Fibroblast of upper back skin (primary cell): ENCODE measurements around the gene ADGRG4.
"Not testable (repeated sequence)": the region's sequence is repeated elsewhere in the genome, so short reads cannot be mapped to it uniquely, and the experiment has no call there.

Experiments
- DNase-seq: peaks from one replicate; pipeline ENCODE4 v3.0.0-alpha.2; 2013

ADGRG4 gene, protein sequence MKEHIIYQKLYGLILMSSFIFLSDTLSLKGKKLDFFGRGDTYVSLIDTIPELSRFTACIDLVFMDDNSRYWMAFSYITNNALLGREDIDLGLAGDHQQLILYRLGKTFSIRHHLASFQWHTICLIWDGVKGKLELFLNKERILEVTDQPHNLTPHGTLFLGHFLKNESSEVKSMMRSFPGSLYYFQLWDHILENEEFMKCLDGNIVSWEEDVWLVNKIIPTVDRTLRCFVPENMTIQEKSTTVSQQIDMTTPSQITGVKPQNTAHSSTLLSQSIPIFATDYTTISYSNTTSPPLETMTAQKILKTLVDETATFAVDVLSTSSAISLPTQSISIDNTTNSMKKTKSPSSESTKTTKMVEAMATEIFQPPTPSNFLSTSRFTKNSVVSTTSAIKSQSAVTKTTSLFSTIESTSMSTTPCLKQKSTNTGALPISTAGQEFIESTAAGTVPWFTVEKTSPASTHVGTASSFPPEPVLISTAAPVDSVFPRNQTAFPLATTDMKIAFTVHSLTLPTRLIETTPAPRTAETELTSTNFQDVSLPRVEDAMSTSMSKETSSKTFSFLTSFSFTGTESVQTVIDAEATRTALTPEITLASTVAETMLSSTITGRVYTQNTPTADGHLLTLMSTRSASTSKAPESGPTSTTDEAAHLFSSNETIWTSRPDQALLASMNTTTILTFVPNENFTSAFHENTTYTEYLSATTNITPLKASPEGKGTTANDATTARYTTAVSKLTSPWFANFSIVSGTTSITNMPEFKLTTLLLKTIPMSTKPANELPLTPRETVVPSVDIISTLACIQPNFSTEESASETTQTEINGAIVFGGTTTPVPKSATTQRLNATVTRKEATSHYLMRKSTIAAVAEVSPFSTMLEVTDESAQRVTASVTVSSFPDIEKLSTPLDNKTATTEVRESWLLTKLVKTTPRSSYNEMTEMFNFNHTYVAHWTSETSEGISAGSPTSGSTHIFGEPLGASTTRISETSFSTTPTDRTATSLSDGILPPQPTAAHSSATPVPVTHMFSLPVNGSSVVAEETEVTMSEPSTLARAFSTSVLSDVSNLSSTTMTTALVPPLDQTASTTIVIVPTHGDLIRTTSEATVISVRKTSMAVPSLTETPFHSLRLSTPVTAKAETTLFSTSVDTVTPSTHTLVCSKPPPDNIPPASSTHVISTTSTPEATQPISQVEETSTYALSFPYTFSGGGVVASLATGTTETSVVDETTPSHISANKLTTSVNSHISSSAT (N-terminal part only)

DNA sequence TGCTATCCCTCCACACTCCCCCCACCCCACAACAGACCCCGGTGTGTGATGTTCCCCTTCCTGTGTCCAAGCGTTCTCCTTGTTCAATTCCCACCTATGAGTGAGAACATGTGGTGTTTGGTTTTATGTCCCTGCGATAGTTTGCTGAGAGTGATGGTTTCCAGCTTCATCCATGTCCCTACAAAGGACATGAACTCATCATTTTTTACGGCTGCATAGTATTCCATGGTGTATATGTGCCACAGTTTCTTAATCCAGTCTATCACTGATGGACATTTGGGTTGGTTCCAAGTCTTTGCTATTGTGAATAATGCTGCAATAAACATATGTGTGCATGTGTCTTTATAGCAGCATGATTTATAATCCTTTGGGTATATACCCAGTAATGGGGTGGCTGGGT is at the start of gene ADGRG4:
TSS of gene ADGRG4 (plus strand) at position 243 of the 400 bp plus-strand sequence. CDS start 7,815 bp downstream, outside the sequence.
- DNase-seq: not testable (repeated sequence)

DNA sequence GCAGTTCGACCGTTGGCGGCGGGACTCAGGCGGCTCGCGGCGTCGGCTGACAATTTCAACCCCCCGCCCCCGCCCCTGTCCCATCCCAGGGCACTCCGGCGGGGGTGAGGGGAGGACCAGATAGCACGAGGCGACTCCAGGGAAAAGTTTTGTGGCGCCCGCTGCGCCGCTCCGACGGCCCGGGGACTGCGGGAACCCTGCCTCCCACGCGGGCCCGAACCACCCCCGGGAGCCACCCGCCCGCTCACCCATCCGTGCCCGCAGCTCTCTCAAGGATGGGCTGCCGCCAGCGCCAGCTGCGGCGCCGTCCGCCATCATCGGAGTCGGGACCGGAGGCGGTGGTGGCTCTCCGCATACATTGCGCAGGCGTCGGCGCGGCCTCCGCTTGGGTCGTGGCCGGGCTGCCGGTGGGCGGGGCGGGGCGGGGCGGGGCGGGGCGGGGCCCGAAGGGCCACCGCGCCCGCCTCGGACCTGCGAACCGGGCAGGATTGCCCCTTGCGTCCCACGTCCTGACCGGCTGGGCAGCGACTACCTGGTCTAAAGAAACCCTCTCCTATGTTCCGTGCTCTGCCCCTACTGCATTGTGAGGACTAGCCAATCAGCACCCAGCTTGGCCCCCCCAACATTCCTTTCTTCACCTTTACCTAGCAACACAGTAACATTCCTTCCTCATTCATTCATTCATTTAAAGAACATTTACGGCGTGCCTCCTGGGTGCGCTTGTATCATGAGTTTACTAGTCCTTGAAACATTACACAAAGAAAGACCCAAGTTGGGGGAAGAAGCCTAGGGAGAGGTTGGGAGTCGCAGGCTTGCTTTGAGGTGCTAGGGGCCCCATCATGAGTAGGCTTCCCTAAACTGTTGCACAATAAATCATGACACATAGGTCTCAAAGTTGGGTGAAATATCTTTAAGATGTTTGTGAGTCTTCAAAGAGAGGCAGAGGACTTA is 49.4 kb upstream of the ADGRG4 start, which contains the start of gene MAP7D3:
TSS of gene MAP7D3 (minus strand) at position 360 of the 951 bp plus-strand sequence. CDS start at position 318, 42 bp downstream.
- DNase-seq: peak; percentile 51

DNA sequence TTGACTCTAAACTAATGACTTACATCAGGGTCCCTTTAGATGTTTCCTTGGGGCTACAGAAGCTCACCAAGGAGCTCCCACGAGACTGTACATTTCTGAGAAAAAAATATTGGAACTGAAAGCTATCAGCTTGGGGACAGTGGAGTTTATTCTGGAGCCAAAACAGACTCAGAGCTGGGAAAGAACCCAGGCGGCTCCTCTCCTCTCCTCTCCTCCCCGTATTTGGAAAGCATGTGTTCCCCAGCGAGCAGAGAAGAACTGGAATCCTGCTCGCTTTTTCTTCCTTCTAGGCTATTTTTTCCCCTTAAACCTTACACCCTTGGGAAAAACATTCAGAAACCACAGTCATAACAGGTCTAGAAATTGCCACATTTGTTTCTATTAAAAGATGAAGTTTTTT is 45.2 kb upstream of the ADGRG4 start:
- DNase-seq: no peak

DNA sequence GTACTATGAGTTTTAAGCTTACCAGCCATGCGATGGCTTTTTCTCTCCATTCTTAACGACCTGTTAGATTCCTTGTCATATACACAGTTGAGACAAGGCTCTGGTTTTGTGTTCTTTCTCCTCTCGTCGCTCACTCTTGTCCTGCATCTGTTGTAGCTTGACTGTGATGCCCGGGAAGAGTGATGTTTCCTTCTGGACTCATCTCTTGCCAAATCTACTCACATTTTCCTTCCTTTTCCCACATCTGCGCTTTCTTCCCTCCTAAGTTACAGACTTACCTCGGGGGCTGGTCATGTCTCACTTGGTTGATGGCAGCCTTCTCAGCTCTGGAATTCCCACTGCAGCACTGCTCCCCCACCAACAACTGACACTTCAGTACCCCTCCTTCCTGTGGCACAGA is 44.7 kb upstream of the ADGRG4 start:
- DNase-seq: no peak

DNA sequence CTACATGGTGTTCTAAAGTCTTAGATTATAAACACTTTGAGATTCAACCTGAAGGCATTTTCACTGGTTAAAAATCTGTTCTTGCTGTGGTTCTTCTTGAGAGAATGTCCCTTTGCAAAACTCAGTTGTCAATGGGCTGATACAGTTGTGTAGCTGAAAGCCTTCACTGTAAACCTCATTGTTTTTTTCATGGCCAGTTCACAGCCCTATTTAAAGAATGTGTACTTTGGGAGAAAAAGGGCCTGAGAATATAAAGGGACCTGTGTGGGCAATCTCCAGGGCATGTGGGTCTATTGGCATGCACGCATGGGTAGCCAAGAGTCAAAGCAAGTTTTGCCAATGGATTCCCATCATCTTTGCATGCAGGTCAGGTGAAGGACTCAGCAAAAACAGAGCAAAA is 41.8 kb upstream of the ADGRG4 start:
- DNase-seq: no peak

DNA sequence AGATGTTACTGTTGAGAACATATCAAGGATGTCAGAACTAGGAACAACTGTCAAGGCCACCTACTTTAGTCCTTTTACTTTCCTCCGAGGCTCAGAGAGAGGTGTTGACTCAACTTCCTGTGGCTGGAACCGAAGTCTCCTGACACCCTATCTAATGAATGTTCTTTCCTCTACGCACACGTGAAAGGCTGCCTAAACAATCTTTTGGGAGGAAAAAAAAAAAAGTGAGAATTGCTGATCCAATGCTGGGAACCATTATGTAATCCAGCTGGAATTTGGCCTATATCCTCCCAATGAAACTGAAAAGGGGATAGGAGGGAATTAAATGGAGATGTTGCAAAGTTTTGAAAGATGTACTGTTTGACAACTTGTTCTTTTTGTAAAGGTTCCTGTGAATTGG is 41.2 kb upstream of the ADGRG4 start:
- peak; percentile 77 for DNase-seq

DNA sequence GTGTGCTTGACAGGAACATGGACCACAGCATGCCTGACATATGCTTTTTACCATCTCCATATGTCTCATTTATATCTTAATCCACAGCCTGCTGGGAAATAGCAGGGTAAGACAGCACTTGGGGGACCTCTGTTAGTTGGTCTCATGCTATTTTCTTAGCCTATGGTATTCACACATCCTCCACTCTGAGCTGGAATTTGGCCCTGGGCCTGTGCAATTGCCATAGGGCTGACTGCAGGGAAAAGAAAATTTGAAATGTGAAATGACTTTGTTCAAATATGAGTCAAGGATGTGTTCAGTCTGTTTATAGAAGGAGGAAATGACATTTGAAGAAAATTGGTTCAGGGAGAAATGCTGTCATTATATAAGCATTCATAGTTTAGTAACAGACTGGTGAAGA is 40.0 kb upstream of the ADGRG4 start:
- DNase-seq: peak; percentile 96

DNA sequence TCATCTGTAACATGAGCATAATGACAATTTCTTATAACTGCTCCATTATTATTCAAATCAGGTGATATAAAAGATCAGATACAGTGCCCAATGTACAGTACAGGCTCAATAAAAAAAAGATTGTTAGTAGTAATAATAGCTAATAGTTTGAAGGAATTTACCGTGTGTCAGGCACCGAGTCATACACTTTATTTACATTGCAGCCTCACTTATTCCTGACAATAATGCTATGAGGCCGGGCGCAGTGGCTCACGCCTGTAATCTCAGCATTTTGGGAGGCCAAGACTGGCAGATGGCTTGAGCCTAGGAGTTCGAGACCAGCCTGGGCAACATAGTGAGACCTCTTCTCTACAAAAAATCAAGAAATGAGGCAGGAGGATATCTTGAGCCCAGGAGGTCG is 39.4 kb upstream of the ADGRG4 start:
- no peak for DNase-seq

DNA sequence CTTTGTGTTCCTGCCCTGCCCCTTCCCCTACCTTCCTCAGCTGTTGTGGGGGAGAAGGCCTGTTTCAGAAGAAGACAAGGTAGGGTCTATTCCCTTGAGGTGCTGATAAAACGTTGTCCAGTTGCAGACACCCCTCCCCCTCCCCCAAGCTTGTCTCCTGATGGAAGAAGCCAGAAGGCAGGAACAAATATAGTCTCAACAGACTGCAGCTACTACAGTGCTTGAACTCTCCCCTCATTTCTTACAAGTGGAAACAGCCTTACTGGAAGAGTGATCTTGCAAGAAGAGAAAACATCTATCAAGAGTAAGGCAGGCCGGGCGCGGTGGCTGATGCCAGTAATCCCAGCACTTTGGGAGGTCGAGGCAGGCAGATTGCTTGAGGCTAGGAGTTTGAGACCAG is 38.5 kb upstream of the ADGRG4 start:
- no peak for DNase-seq

DNA sequence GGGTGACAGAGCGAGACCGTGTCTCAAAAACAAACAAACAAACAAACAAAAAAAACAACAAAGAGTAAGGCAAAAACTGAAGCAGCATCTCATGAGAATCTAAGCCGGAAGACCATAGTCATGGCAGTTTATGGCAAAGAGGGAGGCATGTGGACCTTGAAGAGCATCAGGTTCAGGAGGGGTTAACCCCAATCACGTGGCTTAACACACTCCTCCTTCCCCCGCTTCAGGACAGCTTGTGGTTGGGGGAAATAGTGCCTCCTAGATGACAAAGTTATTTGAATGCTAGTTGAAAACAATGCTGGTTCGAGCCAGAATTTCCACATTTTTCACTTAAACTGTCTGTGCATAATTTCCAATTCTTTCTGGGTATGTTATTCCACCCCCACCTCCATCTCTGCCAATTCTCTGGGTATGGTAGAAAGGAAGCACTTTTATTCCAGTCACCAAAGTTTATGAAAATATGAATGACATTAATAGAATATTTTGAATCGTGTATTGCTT is 37.9 kb upstream of the ADGRG4 start:
- DNase-seq: no peak

DNA sequence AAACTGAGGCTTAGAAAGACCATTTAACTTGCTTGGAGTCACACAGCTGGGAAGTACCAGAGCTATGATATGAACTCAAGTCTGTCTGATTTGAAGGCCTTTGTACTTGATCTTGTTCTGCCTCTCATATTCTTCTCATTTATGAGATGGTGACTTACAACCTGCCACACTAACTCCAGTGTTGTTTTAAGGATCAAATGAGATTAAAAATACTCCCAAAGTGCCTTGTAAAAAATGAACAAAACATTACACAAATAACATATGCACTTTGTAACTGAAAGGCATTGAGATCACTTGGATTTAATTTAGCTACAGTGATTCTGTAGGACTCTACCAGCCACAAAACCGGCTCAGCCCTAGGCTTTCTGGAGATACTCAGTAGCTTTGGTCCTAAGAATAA is 33.9 kb upstream of the ADGRG4 start:
- no peak for DNase-seq

DNA sequence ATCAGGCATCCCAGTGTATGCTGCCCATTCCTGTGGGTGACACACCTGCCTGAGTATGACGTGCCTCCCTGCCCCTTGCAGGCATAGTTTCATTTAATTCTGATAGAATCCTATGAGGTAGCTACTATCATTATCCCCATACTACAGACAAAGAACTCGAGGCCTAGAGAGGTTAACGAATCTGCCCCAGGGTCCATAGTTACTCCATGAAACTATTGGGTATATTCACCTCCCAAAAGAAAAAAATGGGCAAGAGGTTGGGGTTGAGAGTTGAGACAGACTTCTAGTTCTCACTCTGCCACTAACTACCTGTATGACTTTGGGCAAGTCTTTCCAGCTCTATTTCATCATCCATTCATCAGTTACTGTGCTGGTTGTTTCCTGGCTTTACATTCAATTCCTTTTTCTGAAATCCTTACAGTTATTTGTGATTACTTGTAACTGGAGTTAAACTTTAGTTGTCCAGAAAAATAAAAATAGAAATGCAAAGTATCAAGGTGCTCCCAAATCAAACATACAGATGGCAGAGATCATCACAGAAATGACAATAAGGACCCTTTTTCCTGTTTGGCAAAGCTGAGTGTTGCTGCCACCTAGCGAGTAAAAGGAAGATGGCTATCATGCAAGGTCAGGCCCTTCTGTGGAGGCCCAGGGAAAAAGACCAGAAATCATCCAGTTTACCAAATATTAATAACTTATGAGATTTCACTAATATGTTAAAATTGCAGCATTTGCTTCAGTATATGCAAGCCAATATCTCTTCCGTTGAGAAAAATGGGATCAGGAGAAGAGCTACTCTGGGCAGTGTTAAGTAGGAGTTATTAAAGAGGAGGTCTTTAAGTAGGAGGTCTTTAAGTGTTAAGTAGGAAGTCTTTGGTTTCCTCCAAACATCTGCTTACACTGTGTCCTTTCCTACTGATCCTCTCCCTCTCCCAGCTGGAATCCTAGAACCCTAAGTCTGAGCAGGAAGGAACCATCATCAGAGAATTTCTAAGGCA is 32.4 kb upstream of the ADGRG4 start:
- peak; percentile 37 for DNase-seq

DNA sequence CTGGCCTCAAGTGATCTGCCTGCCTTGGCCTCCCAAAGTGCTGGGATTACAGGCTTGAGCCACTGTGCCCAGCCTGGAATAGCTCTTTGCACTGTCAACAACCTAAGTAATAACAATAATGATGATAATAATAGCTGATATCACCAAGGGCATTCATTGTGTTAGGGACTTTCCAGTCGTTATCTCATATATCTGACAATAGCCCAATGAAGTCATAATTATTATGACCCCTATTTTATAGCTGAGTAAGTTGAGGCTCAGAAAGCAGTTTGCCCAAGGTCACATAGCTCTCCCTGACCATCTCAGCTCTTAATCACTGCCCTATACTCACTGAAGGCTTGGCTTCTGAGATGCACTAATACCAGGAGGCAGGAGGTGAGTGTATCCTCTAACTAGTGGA is 30.8 kb upstream of the ADGRG4 start:
- DNase-seq: no peak

DNA sequence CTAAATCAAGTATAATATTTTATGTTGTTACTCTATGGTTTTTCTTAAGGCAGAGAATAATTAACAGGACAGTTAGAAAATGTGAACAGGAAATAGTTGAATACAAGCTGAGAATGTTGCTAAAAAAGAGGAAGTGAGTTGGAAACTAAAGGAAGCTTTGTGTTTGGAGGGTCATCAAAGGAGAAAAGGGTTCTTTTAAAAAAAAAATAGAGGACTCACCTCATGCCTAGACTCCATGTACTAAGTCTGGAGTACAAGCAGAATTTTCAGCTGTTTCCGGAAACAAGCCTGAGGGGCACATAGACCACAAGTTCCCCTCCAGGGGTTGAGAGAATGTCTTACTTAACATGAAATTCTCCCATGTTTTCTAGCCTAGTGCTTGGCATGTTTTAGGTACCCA is 29.5 kb upstream of the ADGRG4 start:
- DNase-seq: no peak

DNA sequence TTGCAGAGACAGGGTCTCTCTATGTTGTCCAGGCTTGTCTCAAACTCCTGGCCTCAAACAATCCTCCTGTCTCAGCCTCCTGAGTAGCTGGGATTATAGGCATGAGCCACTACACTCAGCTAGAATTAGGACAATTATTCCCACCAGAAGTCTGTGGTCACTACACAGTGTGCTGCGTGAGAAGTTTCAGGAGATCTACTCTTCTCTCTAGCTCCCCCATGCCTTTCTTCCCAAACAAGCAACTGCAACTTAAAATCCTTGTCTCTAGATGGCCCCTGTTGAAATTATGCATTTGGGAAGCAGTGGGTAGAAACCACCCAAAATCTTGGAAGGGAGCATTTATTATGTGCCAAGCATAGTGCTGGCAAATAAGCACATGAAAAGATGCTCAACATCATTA is 28.4 kb upstream of the ADGRG4 start:
- no peak for DNase-seq

DNA sequence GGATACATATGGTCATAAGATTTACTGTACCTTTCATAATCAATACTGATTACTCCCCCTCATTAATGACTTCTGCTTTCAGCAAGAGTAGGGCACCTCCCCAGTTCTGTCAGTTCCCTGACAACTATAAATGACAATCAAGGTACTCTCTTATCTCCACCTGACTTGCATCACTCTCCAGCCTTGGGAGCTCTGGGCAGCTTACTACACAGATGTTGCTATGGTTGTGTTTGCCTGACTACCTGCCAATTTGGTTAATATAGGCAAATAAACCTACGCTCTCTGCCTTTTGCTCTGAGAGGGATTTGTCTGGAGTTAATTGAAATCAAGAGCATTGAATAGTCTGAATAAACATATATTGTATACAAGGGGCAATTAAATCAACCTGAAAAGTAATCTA is 26.8 kb upstream of the ADGRG4 start:
- no peak for DNase-seq

DNA sequence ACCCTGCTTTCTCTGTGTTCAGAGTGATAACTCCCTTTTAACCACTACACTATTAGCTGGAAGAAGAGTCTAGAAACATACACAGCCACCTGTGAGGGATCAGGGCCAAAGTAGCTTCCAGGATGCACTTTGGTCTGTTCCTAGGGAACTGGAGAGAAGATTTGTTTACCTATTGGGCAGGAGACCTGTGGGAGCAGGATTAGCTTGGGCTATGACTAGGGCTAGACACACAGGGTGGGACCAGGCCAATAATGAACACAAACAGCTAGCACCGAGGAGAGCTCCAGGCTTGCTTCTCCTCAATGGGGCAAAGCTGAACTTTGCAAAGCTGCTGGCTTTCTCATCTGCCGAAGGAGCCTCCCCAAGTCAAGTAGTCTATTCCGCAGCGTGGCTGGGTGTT is 25.2 kb upstream of the ADGRG4 start:
- DNase-seq: no peak

DNA sequence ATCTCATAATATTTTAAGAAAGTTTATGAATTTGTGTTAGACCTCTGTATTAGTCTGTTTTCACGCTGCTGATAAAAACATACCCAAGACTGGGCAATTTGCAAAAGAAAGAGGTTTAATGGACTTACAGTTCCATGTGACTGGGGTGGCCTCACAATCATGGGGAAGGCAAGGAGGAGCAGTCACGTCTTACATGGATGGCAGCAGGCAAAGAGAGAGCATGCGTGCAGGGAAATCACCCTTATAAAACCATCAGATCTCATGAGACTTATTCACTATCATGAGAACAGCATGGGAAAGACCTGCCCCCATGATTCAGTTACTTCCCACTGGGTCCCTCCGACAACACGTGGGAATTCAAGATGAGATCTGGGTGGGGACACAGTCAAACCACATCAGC is 14.4 kb upstream of the ADGRG4 start:
- DNase-seq: not testable (repeated sequence)

DNA sequence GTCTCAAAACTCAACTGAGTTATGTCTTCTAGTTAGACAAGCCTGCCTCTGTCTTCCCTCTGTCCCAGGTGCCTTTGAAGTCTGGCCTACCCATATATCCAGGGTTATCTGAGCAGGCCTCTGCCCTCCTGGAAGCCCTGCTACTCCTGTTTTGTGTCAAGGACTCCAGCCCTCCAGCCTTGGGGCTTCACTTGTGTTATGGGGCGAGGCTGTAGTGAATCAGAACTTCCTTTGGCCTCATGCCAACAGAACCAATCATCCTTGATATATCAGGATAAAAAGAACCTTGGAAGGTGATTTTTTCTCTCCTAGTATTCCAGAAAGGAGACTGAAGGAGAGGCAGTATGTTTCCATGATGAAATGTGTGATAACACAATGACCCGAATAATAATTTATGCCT is 8.9 kb upstream of the ADGRG4 start:
- DNase-seq: no peak

DNA sequence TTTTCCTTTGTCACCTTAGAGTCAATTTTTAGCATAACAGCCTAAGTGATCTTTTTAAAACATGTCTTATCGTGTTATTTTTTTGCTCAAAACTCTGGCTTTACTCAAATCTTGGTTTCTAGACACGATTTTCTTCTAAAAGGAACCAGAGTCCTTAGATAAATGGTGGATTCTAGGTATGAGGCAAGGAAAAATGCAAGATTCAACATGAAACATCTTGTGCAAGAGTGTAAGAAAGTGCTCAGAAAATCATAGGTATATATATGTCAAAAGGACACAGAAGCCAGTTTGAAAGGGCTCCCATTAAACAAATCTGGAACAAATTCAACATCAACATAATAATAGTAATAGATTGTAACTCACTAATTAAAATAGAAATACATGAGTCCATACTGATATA is 8.1 kb upstream of the ADGRG4 start:
- DNase-seq: no peak
